Neural progenitor cell (in vitro differentiated cells): ENCODE data around the gene MPPED1.

ENCODE experiments used
- CTCF ChIP-seq: fragments of 200-600 bp; sonication (generic); IDR thresholded peaks from 2 replicates; pipeline ENCODE4 v1.5.1; 2017; ENCODE audit warnings: antibody characterized with exemption, mild to moderate bottlenecking
- EZH2 ChIP-seq: fragments of 200-600 bp; sonication (generic); IDR thresholded peaks from 2 replicates; pipeline ENCODE4 v1.6.1; 2017; ENCODE audit warnings: antibody characterized with exemption, mild to moderate bottlenecking, moderate library complexity

GRCh38 chr22:43417555-43417954 lies 5.7 kb downstream of the MPPED1 start:
- TF ChIP-seq CTCF (no peak), EZH2 (no peak)
